GM10266 (cell line): ENCODE results near the gene SIDT1.

ENCODE experiments used
- DNase-seq: peaks from one replicate; pipeline ENCODE4 v3.0.0; 2012; ENCODE audit errors: extremely low spot score
- CTCF ChIP-seq: IDR thresholded peaks from 2 replicates; pipeline ENCODE4 v1.5.1; 2012; ENCODE audit warnings: mild to moderate bottlenecking, low read depth; ENCODE audit not compliant: control insufficient read depth, insufficient read depth; ENCODE audit errors: missing control alignments

Gene SIDT1

GRCh38 chr3:113523241-113523640, 9.1 kb upstream of the SIDT1 start:
- no peak for TF ChIP-seq CTCF
- no peak for DNase-seq

DNA sequence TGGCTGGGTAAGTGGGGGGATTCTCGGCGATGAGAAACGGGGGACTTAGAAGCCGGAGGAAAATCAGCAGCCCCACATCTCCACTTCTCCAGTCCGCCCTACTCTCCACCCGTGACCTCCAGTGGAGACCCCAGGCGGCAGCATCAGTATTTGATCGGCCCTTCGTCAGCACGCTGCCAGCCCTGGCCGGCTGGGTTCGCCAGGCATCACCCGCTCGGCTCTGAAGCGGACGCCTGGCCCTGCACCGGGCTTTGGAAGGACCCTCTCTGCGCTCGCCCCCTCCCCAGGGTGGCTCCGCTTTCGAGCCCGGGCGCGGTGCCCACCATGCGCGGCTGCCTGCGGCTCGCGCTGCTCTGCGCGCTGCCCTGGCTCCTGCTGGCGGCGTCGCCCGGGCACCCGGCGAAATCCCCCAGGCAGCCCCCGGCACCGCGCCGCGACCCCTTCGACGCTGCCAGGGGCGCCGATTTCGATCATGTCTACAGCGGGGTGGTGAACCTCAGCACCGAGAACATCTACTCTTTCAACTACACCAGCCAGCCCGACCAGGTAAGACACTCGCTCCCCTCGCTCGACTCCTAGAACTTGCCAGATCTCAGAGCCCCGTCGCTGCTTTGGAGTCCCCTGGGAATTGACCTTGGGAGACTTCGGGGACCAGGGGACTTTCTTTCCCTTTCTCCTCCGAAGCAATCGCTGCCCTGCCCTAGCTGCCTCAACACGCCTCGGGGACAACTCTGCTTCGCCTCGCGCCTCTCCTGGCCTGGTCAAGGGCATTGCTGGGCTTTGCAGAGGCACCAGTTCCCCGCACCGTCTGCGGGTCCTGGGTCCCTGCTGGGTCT, 561 bp downstream of the SIDT1 start:
- TF ChIP-seq CTCF, result peak; percentile 29
- peak; percentile 45 for DNase-seq

- peak; percentile 58 for DNase-seq
- TF ChIP-seq CTCF, result no peak
Observed at GRCh38 chr3:113533534-113533892, 1.2 kb downstream of the SIDT1 start.

GRCh38 chr3:113534365-113534764, 2.0 kb downstream of the SIDT1 start:
- DNase-seq, result peak; percentile 37
- TF ChIP-seq CTCF, result no peak

GRCh38 chr3:113535898-113536297, 3.5 kb downstream of the SIDT1 start:
- DNase-seq, result no peak
- peak; percentile 20 for TF ChIP-seq CTCF

GRCh38 chr3:113536627-113537101, 4.3 kb downstream of the SIDT1 start:
- no peak for DNase-seq
- TF ChIP-seq CTCF, result no peak

DNA sequence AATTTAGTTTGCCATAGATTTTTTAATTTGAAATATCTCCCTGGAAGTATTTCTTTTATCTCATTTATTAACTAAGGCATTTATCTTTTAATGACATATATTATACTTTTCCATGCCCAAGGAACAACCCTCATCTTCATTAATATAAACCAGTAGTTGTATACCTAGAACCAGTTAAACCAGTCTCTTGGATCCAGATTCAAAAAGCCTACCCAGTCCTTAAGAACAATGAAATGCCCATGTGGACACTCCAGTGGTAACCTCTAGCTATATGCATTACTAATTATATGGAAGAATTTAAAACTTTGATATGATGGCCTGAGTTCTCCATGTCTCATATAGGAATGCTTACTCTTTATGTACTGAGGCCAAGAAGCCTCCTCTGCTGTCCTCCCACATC, 4.8 kb downstream of the SIDT1 start:
- no peak for DNase-seq
- no peak for TF ChIP-seq CTCF
